H1 (cell line): Measurements from ENCODE around the gene EXOC2. TPM values are rescaled to one million over a fixed set of nuclear protein-coding genes. Genes with fewer than 3 reads are reported as not detected.

ENCODE experiments used
- CTBP2 ChIP-seq: IDR thresholded peaks from 2 replicates; pipeline ENCODE4 v1.7.0; 2011; ENCODE audit warnings: borderline replicate concordance, mild to moderate bottlenecking, moderate library complexity, mixed read lengths, low read length; ENCODE audit not compliant: insufficient read depth, insufficient read length
- EP300 ChIP-seq, 2 experiments: IDR thresholded peaks; 1 replicate in 1 of 2; 2 replicates in 1 of 2; pipeline ENCODE4 v1.6.1; 2011 to 2012; ENCODE audit warnings: low read depth in 2 of 2, low read length in 2 of 2, mild to moderate bottlenecking in 2 of 2, borderline replicate concordance in 1 of 2, inconsistent platforms in 1 of 2, moderate library complexity in 1 of 2
- MAFK ChIP-seq: IDR thresholded peaks from 2 replicates; pipeline ENCODE4 v1.6.1; 2012; ENCODE audit warnings: low read depth, mild to moderate bottlenecking, improper control_type of control experiment, low read length
- SP4 ChIP-seq: IDR thresholded peaks from 2 replicates; pipeline ENCODE4 v1.6.1; 2012; ENCODE audit warnings: low read length, inconsistent platforms
- polyA plus RNA-seq, 7 experiments: library from polyadenylated mRNA; depleted of rRNA in 3 of 7; stranded (reverse) in 5 of 7; unstranded in 2 of 7; fragments of >200 nt in 5 of 7; fragments of 200-250 nt in 2 of 7; gene quantifications; 1 replicate in 5 of 7; 2 replicates in 1 of 7; 4 replicates in 1 of 7; pipeline versions ENCODE4 v1.2.1 to v1.2.3, GENCODE V29; 2011 to 2013; ENCODE audit warnings: missing spikeins in 2 of 7, mixed read lengths in 2 of 7
- total RNA-seq: library from RNA; stranded (reverse); fragmentation: NEBNext Ultra II Directional; extraction: Animal tissue kit (Norgen Biotek cat#: 25700); gene quantifications from 2 replicates; pipeline ENCODE4 v1.2.1, GENCODE V29; 2021
- TF ChIP-seq, protein P1 (sequence below): fragments of 300-600 bp; sonication (generic); IDR thresholded peaks from 2 replicates; pipeline ENCODE4 v1.7.1; 2012; ENCODE audit warnings: low read length, moderate library complexity, mild to moderate bottlenecking, inconsistent platforms; ENCODE audit not compliant: insufficient replicate concordance
- TF ChIP-seq, protein P2 (sequence below), 3 experiments: IDR thresholded peaks; 1 replicate in 2 of 3; 2 replicates in 1 of 3; pipeline versions ENCODE4 v1.5.1 to v1.6.1; 2011; ENCODE audit warnings: low read length in 3 of 3, mild to moderate bottlenecking in 3 of 3, inconsistent platforms in 2 of 3, low read depth in 1 of 3, moderate library complexity in 1 of 3; ENCODE audit not compliant: insufficient read depth in 1 of 3; ENCODE audit errors: control extremely low read depth in 1 of 3

EXOC2 gene
- total and polyA plus RNA-seq, 2 of the 8 experiments (the other 6 are each of a cell fraction or from before 2014, with no cell fraction given) = 25.5 to 44.4 TPM

DNA sequence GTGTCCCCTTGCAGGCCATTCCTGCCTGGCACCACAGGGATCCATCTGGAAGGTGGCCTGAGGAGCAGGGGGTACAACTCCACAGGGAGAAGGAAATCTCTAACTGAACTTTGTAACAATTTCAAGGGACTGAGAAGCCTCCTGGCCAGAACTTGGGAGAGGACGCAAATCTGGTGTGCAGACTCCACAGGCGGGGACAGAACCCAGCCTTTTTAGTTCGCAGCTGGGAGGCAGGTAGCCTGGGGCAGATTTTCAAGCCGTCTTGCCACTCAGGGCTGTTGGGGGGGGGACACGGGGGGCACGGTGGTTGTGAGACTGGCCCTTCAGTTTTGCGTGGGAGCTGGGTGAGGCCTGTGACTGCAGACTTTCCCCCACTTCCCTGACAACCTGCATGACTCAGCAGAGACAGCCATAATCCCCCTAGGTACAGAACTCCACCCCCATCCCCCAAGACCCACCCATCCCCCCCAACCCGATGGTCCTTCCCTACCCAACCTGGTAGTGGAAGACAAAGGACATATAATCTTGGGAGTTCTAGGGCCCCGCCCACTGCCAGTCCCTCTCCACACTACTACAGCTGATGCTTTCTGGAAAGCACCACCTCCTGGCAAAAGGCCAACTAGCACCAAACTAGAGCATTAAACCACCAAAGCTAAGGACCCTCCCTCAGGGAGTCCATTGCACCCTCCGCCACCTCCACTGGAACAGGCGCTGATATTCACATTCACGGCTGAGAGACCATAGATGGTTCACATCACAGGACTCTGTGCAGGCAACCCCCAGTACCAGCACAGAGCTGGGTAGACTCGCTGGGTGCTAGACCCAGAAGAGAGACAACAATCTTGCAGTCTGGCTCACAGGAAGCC is 33.0 kb downstream of the EXOC2 start (continued):
- TF ChIP-seq, protein P1, sequence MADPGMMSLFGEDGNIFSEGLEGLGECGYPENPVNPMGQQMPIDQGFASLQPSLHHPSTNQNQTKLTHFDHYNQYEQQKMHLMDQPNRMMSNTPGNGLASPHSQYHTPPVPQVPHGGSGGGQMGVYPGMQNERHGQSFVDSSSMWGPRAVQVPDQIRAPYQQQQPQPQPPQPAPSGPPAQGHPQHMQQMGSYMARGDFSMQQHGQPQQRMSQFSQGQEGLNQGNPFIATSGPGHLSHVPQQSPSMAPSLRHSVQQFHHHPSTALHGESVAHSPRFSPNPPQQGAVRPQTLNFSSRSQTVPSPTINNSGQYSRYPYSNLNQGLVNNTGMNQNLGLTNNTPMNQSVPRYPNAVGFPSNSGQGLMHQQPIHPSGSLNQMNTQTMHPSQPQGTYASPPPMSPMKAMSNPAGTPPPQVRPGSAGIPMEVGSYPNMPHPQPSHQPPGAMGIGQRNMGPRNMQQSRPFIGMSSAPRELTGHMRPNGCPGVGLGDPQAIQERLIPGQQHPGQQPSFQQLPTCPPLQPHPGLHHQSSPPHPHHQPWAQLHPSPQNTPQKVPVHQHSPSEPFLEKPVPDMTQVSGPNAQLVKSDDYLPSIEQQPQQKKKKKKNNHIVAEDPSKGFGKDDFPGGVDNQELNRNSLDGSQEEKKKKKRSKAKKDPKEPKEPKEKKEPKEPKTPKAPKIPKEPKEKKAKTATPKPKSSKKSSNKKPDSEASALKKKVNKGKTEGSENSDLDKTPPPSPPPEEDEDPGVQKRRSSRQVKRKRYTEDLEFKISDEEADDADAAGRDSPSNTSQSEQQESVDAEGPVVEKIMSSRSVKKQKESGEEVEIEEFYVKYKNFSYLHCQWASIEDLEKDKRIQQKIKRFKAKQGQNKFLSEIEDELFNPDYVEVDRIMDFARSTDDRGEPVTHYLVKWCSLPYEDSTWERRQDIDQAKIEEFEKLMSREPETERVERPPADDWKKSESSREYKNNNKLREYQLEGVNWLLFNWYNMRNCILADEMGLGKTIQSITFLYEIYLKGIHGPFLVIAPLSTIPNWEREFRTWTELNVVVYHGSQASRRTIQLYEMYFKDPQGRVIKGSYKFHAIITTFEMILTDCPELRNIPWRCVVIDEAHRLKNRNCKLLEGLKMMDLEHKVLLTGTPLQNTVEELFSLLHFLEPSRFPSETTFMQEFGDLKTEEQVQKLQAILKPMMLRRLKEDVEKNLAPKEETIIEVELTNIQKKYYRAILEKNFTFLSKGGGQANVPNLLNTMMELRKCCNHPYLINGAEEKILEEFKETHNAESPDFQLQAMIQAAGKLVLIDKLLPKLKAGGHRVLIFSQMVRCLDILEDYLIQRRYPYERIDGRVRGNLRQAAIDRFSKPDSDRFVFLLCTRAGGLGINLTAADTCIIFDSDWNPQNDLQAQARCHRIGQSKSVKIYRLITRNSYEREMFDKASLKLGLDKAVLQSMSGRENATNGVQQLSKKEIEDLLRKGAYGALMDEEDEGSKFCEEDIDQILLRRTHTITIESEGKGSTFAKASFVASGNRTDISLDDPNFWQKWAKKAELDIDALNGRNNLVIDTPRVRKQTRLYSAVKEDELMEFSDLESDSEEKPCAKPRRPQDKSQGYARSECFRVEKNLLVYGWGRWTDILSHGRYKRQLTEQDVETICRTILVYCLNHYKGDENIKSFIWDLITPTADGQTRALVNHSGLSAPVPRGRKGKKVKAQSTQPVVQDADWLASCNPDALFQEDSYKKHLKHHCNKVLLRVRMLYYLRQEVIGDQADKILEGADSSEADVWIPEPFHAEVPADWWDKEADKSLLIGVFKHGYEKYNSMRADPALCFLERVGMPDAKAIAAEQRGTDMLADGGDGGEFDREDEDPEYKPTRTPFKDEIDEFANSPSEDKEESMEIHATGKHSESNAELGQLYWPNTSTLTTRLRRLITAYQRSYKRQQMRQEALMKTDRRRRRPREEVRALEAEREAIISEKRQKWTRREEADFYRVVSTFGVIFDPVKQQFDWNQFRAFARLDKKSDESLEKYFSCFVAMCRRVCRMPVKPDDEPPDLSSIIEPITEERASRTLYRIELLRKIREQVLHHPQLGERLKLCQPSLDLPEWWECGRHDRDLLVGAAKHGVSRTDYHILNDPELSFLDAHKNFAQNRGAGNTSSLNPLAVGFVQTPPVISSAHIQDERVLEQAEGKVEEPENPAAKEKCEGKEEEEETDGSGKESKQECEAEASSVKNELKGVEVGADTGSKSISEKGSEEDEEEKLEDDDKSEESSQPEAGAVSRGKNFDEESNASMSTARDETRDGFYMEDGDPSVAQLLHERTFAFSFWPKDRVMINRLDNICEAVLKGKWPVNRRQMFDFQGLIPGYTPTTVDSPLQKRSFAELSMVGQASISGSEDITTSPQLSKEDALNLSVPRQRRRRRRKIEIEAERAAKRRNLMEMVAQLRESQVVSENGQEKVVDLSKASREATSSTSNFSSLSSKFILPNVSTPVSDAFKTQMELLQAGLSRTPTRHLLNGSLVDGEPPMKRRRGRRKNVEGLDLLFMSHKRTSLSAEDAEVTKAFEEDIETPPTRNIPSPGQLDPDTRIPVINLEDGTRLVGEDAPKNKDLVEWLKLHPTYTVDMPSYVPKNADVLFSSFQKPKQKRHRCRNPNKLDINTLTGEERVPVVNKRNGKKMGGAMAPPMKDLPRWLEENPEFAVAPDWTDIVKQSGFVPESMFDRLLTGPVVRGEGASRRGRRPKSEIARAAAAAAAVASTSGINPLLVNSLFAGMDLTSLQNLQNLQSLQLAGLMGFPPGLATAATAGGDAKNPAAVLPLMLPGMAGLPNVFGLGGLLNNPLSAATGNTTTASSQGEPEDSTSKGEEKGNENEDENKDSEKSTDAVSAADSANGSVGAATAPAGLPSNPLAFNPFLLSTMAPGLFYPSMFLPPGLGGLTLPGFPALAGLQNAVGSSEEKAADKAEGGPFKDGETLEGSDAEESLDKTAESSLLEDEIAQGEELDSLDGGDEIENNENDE = no peak
- no peak for TF ChIP-seq SP4
- TF ChIP-seq MAFK = peak; percentile 69; the same call in 1 of the 2 replicates
- no peak for TF ChIP-seq EP300 (IDR thresholded peaks at IDR 0.05; ENCODE audit: borderline replicate concordance in 1 of 2, low read depth in 2 of 2, low read length in 2 of 2)
- TF ChIP-seq, protein P2, sequence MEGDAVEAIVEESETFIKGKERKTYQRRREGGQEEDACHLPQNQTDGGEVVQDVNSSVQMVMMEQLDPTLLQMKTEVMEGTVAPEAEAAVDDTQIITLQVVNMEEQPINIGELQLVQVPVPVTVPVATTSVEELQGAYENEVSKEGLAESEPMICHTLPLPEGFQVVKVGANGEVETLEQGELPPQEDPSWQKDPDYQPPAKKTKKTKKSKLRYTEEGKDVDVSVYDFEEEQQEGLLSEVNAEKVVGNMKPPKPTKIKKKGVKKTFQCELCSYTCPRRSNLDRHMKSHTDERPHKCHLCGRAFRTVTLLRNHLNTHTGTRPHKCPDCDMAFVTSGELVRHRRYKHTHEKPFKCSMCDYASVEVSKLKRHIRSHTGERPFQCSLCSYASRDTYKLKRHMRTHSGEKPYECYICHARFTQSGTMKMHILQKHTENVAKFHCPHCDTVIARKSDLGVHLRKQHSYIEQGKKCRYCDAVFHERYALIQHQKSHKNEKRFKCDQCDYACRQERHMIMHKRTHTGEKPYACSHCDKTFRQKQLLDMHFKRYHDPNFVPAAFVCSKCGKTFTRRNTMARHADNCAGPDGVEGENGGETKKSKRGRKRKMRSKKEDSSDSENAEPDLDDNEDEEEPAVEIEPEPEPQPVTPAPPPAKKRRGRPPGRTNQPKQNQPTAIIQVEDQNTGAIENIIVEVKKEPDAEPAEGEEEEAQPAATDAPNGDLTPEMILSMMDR (IDR thresholded peaks at IDR 0.05; ENCODE audit: control extremely low read depth in 1 of 3, insufficient read depth in 1 of 3, low read depth in 1 of 3, low read length in 3 of 3) = peak in 2 of 3 experiments; percentile 39; a peak in 3 of 4 replicates
- no peak for TF ChIP-seq CTBP2
